GM10847 (cell line): ENCODE measurements around the gene MYBL2.

Experiments used
- POLR2A ChIP-seq: IDR thresholded peaks from 2 replicates; pipeline ENCODE4 v1.6.1; 2011; ENCODE audit not compliant: insufficient read length; ENCODE audit errors: extremely low read depth

The MYBL2 gene

GRCh38 chr20:43731469-43731868 lies 64.6 kb downstream of the MYBL2 start:
- no peak for TF ChIP-seq POLR2A

- no peak for TF ChIP-seq POLR2A
Measured at GRCh38 chr20:43731927-43732326, 65.0 kb downstream of the MYBL2 start.

GRCh38 chr20:43736588-43737158 lies 69.8 kb downstream of the MYBL2 start:
- TF ChIP-seq POLR2A = no peak

GRCh38 chr20:43737925-43738324 lies 71.0 kb downstream of the MYBL2 start:
- TF ChIP-seq POLR2A = no peak

GRCh38 chr20:43739148-43739749 lies 72.3 kb downstream of the MYBL2 start:
- TF ChIP-seq POLR2A = no peak

- no peak for TF ChIP-seq POLR2A
Measured at GRCh38 chr20:43740642-43741041, 73.7 kb downstream of the MYBL2 start.

GRCh38 chr20:43744151-43744611 lies 77.3 kb downstream of the MYBL2 start:
- no peak for TF ChIP-seq POLR2A

- no peak for TF ChIP-seq POLR2A
Measured at GRCh38 chr20:43744966-43745730, 78.2 kb downstream of the MYBL2 start.

GRCh38 chr20:43746344-43747137 lies 79.6 kb downstream of the MYBL2 start:
- no peak for TF ChIP-seq POLR2A

- no peak for TF ChIP-seq POLR2A
Measured at GRCh38 chr20:43748274-43748673, 81.4 kb downstream of the MYBL2 start.

- TF ChIP-seq POLR2A = no peak
Measured at GRCh38 chr20:43749734-43750294, 82.9 kb downstream of the MYBL2 start.

GRCh38 chr20:43750774-43751166 lies 83.9 kb downstream of the MYBL2 start:
- no peak for TF ChIP-seq POLR2A

- TF ChIP-seq POLR2A = peak; percentile 22
Measured at GRCh38 chr20:43751167-43752050, 84.5 kb downstream of the MYBL2 start.

GRCh38 chr20:43752051-43752360 lies 85.1 kb downstream of the MYBL2 start:
- TF ChIP-seq POLR2A = no peak
